Loucy (cell line): ENCODE measurements around the gene CCDC182.

Experiments
- H2AFZ ChIP-seq: fragments of 200-600 bp; sonication (generic); 2 replicates; pipeline ENCODE4 v1.6.0; 2016; ENCODE audit warnings: antibody characterized with exemption, mild to moderate bottlenecking, low read length, moderate library complexity
- H3F3A ChIP-seq: fragments of 200-600 bp; 2 replicates; pipeline ENCODE4 v1.6.0; 2016; ENCODE audit warnings: antibody characterized with exemption, low read depth, mild to moderate bottlenecking
- H3K27me3 ChIP-seq: fragments of 200-600 bp; sonication (generic); 2 replicates; pipeline ENCODE4 v1.6.1; 2014; ENCODE audit warnings: low read length, mild to moderate bottlenecking; ENCODE audit not compliant: insufficient read depth, poor library complexity, severe bottlenecking
- H3K36me3 ChIP-seq: fragments of 200-600 bp; sonication (generic); 2 replicates; pipeline ENCODE4 v1.6.1; 2016; ENCODE audit warnings: low read length; ENCODE audit not compliant: insufficient read depth
- H3K4me1 ChIP-seq: fragments of 200-600 bp; sonication (generic); 2 replicates; pipeline ENCODE4 v1.5.1; 2014; ENCODE audit warnings: low read length, mild to moderate bottlenecking; ENCODE audit not compliant: insufficient read depth, poor library complexity, severe bottlenecking
- H3K4me2 ChIP-seq: fragments of 200-600 bp; sonication (generic); 2 replicates; pipeline ENCODE4 v1.6.0; 2014; ENCODE audit warnings: antibody characterized with exemption, low read length, low read depth, mild to moderate bottlenecking; ENCODE audit not compliant: poor library complexity, severe bottlenecking
- H3K4me3 ChIP-seq: fragments of 200-600 bp; sonication (generic); 2 replicates; pipeline ENCODE4 v1.5.1; 2014; ENCODE audit warnings: low read length, mild to moderate bottlenecking, mixed read lengths; ENCODE audit not compliant: poor library complexity, severe bottlenecking
- H3K79me2 ChIP-seq: fragments of 200-600 bp; sonication (generic); 2 replicates; pipeline ENCODE4 v1.6.1; 2014; ENCODE audit warnings: low read length; ENCODE audit not compliant: insufficient read depth
- H3K9ac ChIP-seq: fragments of 200-600 bp; sonication (generic); 2 replicates; pipeline ENCODE4 v1.6.0; 2014; ENCODE audit warnings: mild to moderate bottlenecking, low read depth, low read length, moderate library complexity; ENCODE audit not compliant: poor library complexity, severe bottlenecking
- H3K9me2 ChIP-seq: fragments of 200-600 bp; sonication (generic); replicated peaks from 2 replicates; pipeline ENCODE4 v1.6.1; 2016; ENCODE audit warnings: low read depth, low read length, mixed read lengths
- H3K9me3 ChIP-seq: fragments of 200-600 bp; sonication (generic); 2 replicates; pipeline ENCODE4 v1.6.1; 2014; ENCODE audit warnings: mild to moderate bottlenecking, antibody characterized with exemption, low read length, low read depth; ENCODE audit not compliant: insufficient read depth
- H4K20me1 ChIP-seq: fragments of 200-600 bp; sonication (generic); 2 replicates; pipeline ENCODE4 v1.6.0; 2014; ENCODE audit warnings: antibody characterized with exemption, low read length, mild to moderate bottlenecking; ENCODE audit not compliant: insufficient read depth, poor library complexity, severe bottlenecking
- CTCF ChIP-seq: fragments of 200-600 bp; sonication (generic); conservative IDR thresholded peaks from 2 replicates; pipeline ENCODE4 v1.5.1; 2014; ENCODE audit warnings: mild to moderate bottlenecking, antibody characterized with exemption, low read length
- EZH2phosphoT487 ChIP-seq: fragments of 200-600 bp; IDR thresholded peaks from 2 replicates; pipeline ENCODE4 v1.6.1; 2018; ENCODE audit warnings: antibody characterized with exemption, mild to moderate bottlenecking, moderate library complexity, borderline replicate concordance

Gene CCDC182

GRCh38 chr17:57737450-57737849 lies 7.6 kb downstream of the CCDC182 start:
- Histone ChIP-seq H3K4me1 (no peaks in the 10 kb centered on the region), H3K9ac (no peak overlapping the region), H3F3A (no peaks in the 10 kb centered on the region), H3K79me2 (no peaks in the 10 kb centered on the region), H3K36me3 (no peaks in the 10 kb centered on the region), H3K4me2 (no peak overlapping the region), H4K20me1 (no peaks in the 10 kb centered on the region), H3K27me3 (no peaks in the 10 kb centered on the region), H3K9me3 (no peaks in the 10 kb centered on the region), H3K4me3 (no peak overlapping the region), H3K9me2 (no peaks in the 10 kb centered on the region), H2AFZ (no peak overlapping the region)
- TF ChIP-seq EZH2phosphoT487, result no peak
- TF ChIP-seq CTCF, result no peak

GRCh38 chr17:57735707-57736106 lies 9.4 kb downstream of the CCDC182 start:
- no peak overlapping the region for H3K4me2 ChIP-seq
- H3F3A ChIP-seq, result no peaks in the 10 kb centered on the region
- H3K79me2 ChIP-seq, result no peaks in the 10 kb centered on the region
- no peak for TF ChIP-seq EZH2phosphoT487
- peak; percentile 76 for TF ChIP-seq CTCF
- no peaks in the 10 kb centered on the region for H3K27me3 ChIP-seq
- H3K4me3 ChIP-seq, result no peak overlapping the region
- no peaks in the 10 kb centered on the region for H3K9me2 ChIP-seq
- H2AFZ ChIP-seq, result 0 out of 2 replicates have a peak overlapping the region, but pooled peaks have one; percentile 5
- no peaks in the 10 kb centered on the region for H3K9me3 ChIP-seq
- no peaks in the 10 kb centered on the region for H4K20me1 ChIP-seq
- no peaks in the 10 kb centered on the region for H3K36me3 ChIP-seq
- H3K4me1 ChIP-seq, result no peaks in the 10 kb centered on the region
- H3K9ac ChIP-seq, result no peak overlapping the region

GRCh38 chr17:57735230-57735629 lies 9.9 kb downstream of the CCDC182 start:
- Histone ChIP-seq H2AFZ (0 out of 2 replicates have a peak overlapping the region, but pooled peaks have one; percentile 5), H3K4me3 (no peak overlapping the region)

More at GRCh38 chr17:57735230-57735629, 9.9 kb downstream of the CCDC182 start:
- Histone ChIP-seq H3K4me2 (no peak overlapping the region), H3K79me2 (no peaks in the 10 kb centered on the region), H4K20me1 (no peaks in the 10 kb centered on the region), H3K9me2 (no peaks in the 10 kb centered on the region), H3K36me3 (no peaks in the 10 kb centered on the region), H3F3A (no peaks in the 10 kb centered on the region), H3K9ac (no peak overlapping the region), H3K27me3 (no peaks in the 10 kb centered on the region), H3K4me1 (no peaks in the 10 kb centered on the region), H3K9me3 (no peaks in the 10 kb centered on the region)
- TF ChIP-seq CTCF, result no peak
- TF ChIP-seq EZH2phosphoT487, result no peak
